EL (cell line): Measurements from ENCODE around the gene ACVRL1.

Experiments used
- DNase-seq: peaks from one replicate; pipeline ENCODE4 v3.0.0-alpha.2; 2016

Gene ACVRL1

DNA sequence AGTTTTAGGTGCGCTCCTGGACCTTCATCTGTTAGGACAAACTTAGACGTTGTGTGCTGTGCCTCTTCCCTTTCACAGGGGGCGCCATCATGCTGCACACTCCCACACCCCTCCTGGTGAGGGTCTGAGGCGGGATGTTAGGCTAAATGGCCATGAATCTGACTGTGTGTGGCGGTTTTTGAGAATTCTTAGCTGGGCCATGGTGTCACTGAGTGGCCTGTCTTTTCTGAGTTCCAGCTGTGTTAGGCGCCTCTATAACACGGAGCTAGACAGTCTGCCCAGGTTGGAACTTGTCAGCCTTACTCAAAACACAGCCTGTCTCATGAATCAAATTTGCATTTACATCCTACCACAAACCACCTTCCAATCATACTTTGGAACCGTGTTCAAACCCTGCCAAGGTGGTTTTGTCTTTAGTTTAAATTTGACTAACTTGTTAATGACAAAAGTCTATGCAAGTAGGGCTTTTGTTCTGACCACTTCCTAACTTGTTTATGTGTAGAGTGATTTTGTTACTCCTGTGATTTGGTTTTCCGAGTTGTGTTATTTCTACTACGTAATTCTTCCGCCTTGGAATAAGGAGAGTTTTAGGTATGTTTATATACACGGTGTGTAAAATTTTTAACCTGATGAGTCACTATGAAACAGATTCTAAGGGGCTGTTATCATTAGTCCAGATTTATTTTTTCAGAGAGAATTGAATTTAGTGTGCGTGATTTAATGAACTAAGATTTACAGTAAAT lies 63.8 kb downstream of the ACVRL1 start:
- DNase-seq: peak; percentile 47

DNA sequence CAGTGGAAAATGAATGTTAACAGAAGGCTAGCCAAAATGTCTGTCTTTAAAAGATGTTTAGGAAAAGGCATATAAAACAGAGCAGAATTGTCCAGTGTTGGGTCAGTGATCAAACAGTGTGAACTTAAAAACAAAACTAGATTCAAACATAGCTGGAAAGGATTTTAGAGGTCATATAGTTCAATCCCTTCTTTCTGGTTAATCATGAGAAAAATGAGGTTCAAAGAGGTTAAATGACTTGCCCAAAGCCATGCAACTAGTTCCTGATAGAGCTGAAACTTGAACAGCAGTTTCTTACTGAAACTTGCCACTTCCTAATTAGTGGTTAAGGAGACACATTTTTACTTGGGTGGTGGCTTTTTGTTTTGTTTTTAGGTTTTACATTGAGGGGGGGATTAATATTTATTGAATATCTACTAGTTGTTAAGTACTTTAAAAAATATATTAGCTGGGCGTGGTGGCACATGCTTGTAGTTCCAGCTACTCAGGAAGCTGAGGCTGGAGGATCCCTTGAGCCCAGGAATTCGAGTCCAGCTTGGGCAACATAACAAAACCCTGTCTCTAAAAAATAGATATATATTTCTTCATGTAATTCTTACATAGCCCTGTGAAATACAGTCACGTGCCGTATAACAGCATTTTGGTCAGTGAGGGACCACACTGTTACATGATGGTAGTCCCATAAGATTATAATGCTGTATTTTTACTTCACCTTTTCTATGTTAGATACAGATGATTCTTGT lies 64.5 kb downstream of the ACVRL1 start:
- no peak for DNase-seq

DNA sequence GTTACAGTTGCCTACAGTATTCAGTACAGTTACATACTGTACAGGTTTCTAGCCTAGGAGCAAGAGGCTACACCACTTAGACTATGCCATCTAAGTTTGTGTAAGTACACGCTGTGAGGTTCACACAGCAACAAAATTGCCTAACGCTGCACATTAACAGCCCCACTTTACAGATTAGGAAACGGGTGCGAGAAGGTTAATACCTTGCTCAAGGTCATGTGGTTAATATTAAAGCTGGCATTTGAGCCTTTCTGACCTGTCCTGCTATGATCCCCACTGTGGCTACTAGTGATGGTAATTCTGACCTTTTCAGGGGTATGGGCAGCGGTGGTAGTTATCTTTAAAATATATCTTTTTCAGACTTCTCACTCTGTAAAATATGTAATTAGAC lies 65.1 kb downstream of the ACVRL1 start:
- DNase-seq: no peak

DNA sequence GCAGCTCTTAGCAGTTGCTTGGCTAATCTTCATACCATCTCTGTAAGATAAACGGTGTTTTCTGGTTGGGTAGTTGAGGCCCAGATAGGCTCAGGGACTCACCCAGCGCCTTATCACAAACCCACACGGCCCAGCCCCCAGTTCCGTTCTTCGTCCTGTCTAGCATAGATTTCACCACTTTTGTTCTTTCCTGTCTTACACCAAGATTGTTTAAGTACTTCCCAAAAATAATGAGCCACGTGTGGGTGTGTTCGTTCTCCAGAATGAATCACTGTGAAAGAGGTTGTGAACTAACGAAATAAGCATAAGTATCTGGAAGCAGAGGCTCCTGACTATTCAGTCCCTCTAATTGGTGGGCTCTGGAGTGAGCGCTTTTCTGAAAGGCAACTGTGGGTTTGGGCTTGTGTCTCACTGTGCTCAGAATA lies 65.6 kb downstream of the ACVRL1 start:
- peak; percentile 34 for DNase-seq
